Measurements from ENCODE around the gene PAK5. TPM values are rescaled to one million over a fixed set of nuclear protein-coding genes. Genes with fewer than 3 reads are reported as not detected.

The PAK5 gene
- polyA plus RNA-seq, 1 of the 3 experiments (the other 2 are of a cell fraction), result 0.03 TPM

DNA sequence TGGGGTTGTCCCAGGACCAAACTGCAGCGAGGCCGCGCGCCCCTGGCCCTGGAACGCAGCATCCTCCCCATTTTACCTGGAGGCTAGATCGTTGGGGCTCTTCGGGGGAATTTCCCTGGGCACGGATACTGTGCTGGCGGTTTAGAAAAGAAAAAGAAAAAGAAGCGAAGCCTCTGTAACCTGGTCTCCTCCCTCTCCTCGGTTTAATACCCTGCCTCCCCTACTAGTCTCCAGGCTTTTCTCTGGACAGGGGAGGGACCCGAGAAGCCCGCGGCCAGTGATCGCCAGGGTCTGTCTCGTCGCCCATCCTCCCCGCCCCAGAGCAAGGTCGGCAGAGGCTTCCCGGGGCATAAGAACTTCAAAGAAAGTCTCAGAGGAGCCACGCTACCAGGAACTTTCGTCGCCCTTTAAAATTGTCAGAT lies 330.6 kb downstream of the PAK5 start:
- no peak overlapping the region for H3K9ac ChIP-seq
- TF ChIP-seq FOXM1 (IDR thresholded peaks at IDR 0.05; ENCODE audit: low read depth) (no peak), MEF2A (IDR thresholded peaks at IDR 0.05; ENCODE audit: borderline replicate concordance, low read depth) (no peak), SIN3A (IDR thresholded peaks at IDR 0.05; ENCODE audit: borderline replicate concordance, low read depth, low read length) (no peak), TCF12 (IDR thresholded peaks at IDR 0.05) (no peak), FOXJ3 (CRISPR knock-in tag; IDR thresholded peaks at IDR 0.05) (no peak), POLR2AphosphoS5 (IDR thresholded peaks at IDR 0.05; ENCODE audit: low read depth, low read length) (no peak), EP300 (IDR thresholded peaks at IDR 0.05; ENCODE audit: borderline replicate concordance in 1 of 2, low read depth in 1 of 2, low read length in 1 of 2) (no peak), RCOR1 (IDR thresholded peaks at IDR 0.05; ENCODE audit: low read length) (no peak), JUND (IDR thresholded peaks at IDR 0.05) (no peak), MXI1 (IDR thresholded peaks at IDR 0.05; ENCODE audit: low read depth, low read length) (no peak), SMC3 (IDR thresholded peaks at IDR 0.05; ENCODE audit: low read depth, low read length) (no peak), TAF1 (IDR thresholded peaks at IDR 0.05; ENCODE audit: borderline replicate concordance, low read depth, low read length) (no peak), CTCF (IDR thresholded peaks at IDR 0.05) (no peak), GATA2 (CRISPR knock-in tag; IDR thresholded peaks at IDR 0.05) (no peak)
- TF ChIP-seq, protein P1, sequence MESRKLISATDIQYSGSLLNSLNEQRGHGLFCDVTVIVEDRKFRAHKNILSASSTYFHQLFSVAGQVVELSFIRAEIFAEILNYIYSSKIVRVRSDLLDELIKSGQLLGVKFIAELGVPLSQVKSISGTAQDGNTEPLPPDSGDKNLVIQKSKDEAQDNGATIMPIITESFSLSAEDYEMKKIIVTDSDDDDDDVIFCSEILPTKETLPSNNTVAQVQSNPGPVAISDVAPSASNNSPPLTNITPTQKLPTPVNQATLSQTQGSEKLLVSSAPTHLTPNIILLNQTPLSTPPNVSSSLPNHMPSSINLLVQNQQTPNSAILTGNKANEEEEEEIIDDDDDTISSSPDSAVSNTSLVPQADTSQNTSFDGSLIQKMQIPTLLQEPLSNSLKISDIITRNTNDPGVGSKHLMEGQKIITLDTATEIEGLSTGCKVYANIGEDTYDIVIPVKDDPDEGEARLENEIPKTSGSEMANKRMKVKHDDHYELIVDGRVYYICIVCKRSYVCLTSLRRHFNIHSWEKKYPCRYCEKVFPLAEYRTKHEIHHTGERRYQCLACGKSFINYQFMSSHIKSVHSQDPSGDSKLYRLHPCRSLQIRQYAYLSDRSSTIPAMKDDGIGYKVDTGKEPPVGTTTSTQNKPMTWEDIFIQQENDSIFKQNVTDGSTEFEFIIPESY (IDR thresholded peaks at IDR 0.05; ENCODE audit: borderline replicate concordance, low read depth), result no peak
- TF ChIP-seq, protein P2, sequence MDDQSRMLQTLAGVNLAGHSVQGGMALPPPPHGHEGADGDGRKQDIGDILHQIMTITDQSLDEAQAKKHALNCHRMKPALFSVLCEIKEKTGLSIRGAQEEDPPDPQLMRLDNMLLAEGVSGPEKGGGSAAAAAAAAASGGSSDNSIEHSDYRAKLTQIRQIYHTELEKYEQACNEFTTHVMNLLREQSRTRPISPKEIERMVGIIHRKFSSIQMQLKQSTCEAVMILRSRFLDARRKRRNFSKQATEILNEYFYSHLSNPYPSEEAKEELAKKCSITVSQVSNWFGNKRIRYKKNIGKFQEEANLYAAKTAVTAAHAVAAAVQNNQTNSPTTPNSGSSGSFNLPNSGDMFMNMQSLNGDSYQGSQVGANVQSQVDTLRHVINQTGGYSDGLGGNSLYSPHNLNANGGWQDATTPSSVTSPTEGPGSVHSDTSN (IDR thresholded peaks at IDR 0.05), result no peak
- TF ChIP-seq, protein P3, sequence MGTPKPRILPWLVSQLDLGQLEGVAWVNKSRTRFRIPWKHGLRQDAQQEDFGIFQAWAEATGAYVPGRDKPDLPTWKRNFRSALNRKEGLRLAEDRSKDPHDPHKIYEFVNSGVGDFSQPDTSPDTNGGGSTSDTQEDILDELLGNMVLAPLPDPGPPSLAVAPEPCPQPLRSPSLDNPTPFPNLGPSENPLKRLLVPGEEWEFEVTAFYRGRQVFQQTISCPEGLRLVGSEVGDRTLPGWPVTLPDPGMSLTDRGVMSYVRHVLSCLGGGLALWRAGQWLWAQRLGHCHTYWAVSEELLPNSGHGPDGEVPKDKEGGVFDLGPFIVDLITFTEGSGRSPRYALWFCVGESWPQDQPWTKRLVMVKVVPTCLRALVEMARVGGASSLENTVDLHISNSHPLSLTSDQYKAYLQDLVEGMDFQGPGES (IDR thresholded peaks at IDR 0.05; ENCODE audit: low read depth, low read length), result no peak
- no peaks in the 10 kb centered on the region for H3K27me3 ChIP-seq (ENCODE audit: insufficient read depth)
- H3K4me1 ChIP-seq (ENCODE audit: control insufficient read depth in 1 of 2, insufficient read depth in 2 of 2, low read depth in 1 of 2, low read length in 1 of 2), result no peaks in the 10 kb centered on the region
- no peaks in the 10 kb centered on the region for H3F3A ChIP-seq (replicated peaks; ENCODE audit: insufficient read depth)
- no peaks in the 10 kb centered on the region for H3K36me3 ChIP-seq (replicated peaks in 1 of 2; ENCODE audit: control insufficient read depth in 1 of 2, insufficient read depth in 2 of 2, low read length in 1 of 2)
- CTCF ChIA-PET, result interaction anchor here (1.3 kb wide), 1 partner anchor 102 kb away, joined by 4 read pairs; no protein-coding TSS in a partner anchor
- H3K4me3 ChIP-seq (ENCODE audit: low read depth in 2 of 2, low read length in 1 of 2), result no peak overlapping the region; a peak in 1 of 4 replicates
- H3K9me2 ChIP-seq, result no peaks in the 10 kb centered on the region
- H3K4me2 ChIP-seq, result no peak overlapping the region
- POLR2A ChIA-PET, result no interaction called here
- DNase-seq, result no peak
- no peak overlapping the region for H2AFZ ChIP-seq (ENCODE audit: low read depth)
- no peaks in the 10 kb centered on the region for H3K79me2 ChIP-seq (ENCODE audit: insufficient read depth)
- 89% methylated on average over 23 of the region's 23 CpGs for WGBS (ENCODE audit: low lambda C conversion rate)
- H3K27ac ChIP-seq (ENCODE audit: low read depth in 2 of 2, low read length in 1 of 2), result no peak overlapping the region
- H4K20me1 ChIP-seq (ENCODE audit: insufficient read depth), result no peaks in the 10 kb centered on the region
- H3K9me3 ChIP-seq, result no peaks in the 10 kb centered on the region

Measured in SK-N-SH (cell line).